H1 (cell line): ENCODE measurements around the gene ANKRD27. TPM values are rescaled to one million over a fixed set of nuclear protein-coding genes. Genes with fewer than 3 reads are reported as not detected.
A peak's percentile ranks its signal among the peaks of the same experiment; 100 is the strongest.

Experiments
- CTCF ChIA-PET: fragments of 300-600 bp; sonication (Branson Sonifier 250); formaldehyde crosslinking; loops from one replicate; lab custom pipeline; 2021; ENCODE audit not compliant: partially characterized antibody; lab: Charles Lee
- POLR2A ChIA-PET: fragments of 300-600 bp; sonication (Branson Sonifier 250); formaldehyde crosslinking; loops from one replicate; lab custom pipeline; 2021; ENCODE audit warnings: inconsistent platforms; ENCODE audit not compliant: partially characterized antibody; lab: Charles Lee
- DNase-seq, 2 experiments: peaks; one replicate each; pipeline versions ENCODE4 v3.0.0 to v3.0.0-alpha.2; 2010 to 2022; ENCODE audit warnings: low spot score in 2 of 2, low read depth in 1 of 2, mixed read lengths in 1 of 2
- FAIRE-seq: peaks from 2 replicates; lab custom pipeline; 2011; peaks lifted over from hg19 to GRCh38; lab: Jason Lieb, UNC
- H2AFZ ChIP-seq: 2 replicates; pipeline ENCODE4 v1.8.1; 2012; ENCODE audit warnings: low read length, inconsistent platforms
- H2AK5ac ChIP-seq: 2 replicates; pipeline ENCODE4 v1.6.1; 2013; ENCODE audit warnings: low read depth, low read length
- H2BK120ac ChIP-seq: replicated peaks from 2 replicates; pipeline ENCODE3; 2013; ENCODE audit warnings: low read depth, low read length, inconsistent platforms
- H2BK12ac ChIP-seq: 2 replicates; pipeline ENCODE4 v1.6.1; 2013; ENCODE audit warnings: low read depth, low read length
- H2BK15ac ChIP-seq: 2 replicates; pipeline ENCODE4 v1.6.1; 2013; ENCODE audit warnings: low read length
- H2BK20ac ChIP-seq: 2 replicates; pipeline ENCODE4 v1.6.1; 2013; ENCODE audit warnings: low read length
- H2BK5ac ChIP-seq: 2 replicates; pipeline ENCODE4 v1.6.1; 2013; ENCODE audit warnings: low read depth, low read length
- H3K14ac ChIP-seq: 2 replicates; pipeline ENCODE4 v1.6.1; 2013; ENCODE audit warnings: inconsistent platforms; ENCODE audit not compliant: insufficient read length
- H3K18ac ChIP-seq: 2 replicates; pipeline ENCODE4 v1.6.1; 2013; ENCODE audit warnings: low read length; ENCODE audit errors: extremely low read depth
- H3K23ac ChIP-seq: 2 replicates; pipeline ENCODE4 v1.6.1; 2013; ENCODE audit warnings: inconsistent platforms; ENCODE audit not compliant: insufficient read length
- H3K23me2 ChIP-seq: 2 replicates; pipeline ENCODE4 v1.6.1; 2013; ENCODE audit warnings: low read depth, low read length
- H3K27ac ChIP-seq: 2 replicates; pipeline ENCODE4 v1.6.1; 2011; ENCODE audit warnings: low read depth, low read length, inconsistent platforms
- H3K27me3 ChIP-seq, 4 experiments: replicated peaks in 1 of 4; 1 replicate in 1 of 4; 2 replicates in 3 of 4; pipeline versions ENCODE4 v1.6.1 to v1.8.1; 2011 to 2013; ENCODE audit warnings: low read length in 3 of 4, mild to moderate bottlenecking in 3 of 4, inconsistent platforms in 2 of 4, mixed read lengths in 2 of 4, moderate library complexity in 1 of 4; ENCODE audit not compliant: control insufficient read depth in 3 of 4, insufficient read depth in 3 of 4; ENCODE audit errors: extremely low read depth in 1 of 4
- H3K36me3 ChIP-seq, 4 experiments: 2 replicates each; pipeline versions ENCODE4 v1.6.1 to v1.8.1; 2011 to 2013; ENCODE audit warnings: mild to moderate bottlenecking in 4 of 4, low read length in 3 of 4, moderate library complexity in 2 of 4, control low read depth in 1 of 4, inconsistent platforms in 1 of 4; ENCODE audit not compliant: insufficient read depth in 4 of 4, control insufficient read depth in 2 of 4
- H3K4ac ChIP-seq: replicated peaks from 2 replicates; pipeline ENCODE3; 2013; ENCODE audit warnings: low read length, low read depth, mixed read lengths, inconsistent platforms; ENCODE audit not compliant: insufficient read length
- H3K4me1 ChIP-seq, 4 experiments: replicated peaks in 1 of 4; 1 replicate in 1 of 4; 2 replicates in 3 of 4; pipeline versions ENCODE4 v1.6.1 to v1.8.1; 2011 to 2013; ENCODE audit warnings: low read length in 3 of 4, inconsistent platforms in 2 of 4, mixed read lengths in 1 of 4; ENCODE audit not compliant: insufficient read depth in 4 of 4, control insufficient read depth in 3 of 4
- H3K4me2 ChIP-seq, 2 experiments: 2 replicates each; pipeline versions ENCODE4 v1.6.1 to v1.8.1; 2011 to 2013; ENCODE audit warnings: low read depth in 2 of 2, low read length in 2 of 2, control low read depth in 1 of 2, inconsistent platforms in 1 of 2, mild to moderate bottlenecking in 1 of 2; ENCODE audit not compliant: insufficient read depth in 1 of 2
- H3K4me3 ChIP-seq, 4 experiments: fragments of 200-600, 300-600 bp in 1 of 4; sonication (generic), shearing (Covaris generic), sonication (Bioruptor Twin) in 1 of 4; 2 replicates each; pipeline versions ENCODE4 v1.5.1 to v1.8.1; 2011 to 2016; ENCODE audit warnings: low read length in 4 of 4, low read depth in 3 of 4, control low read depth in 2 of 4, inconsistent platforms in 2 of 4, mild to moderate bottlenecking in 2 of 4, mixed read lengths in 1 of 4, moderate library complexity in 1 of 4; ENCODE audit not compliant: insufficient read depth in 2 of 4; ENCODE audit errors: extremely low read depth in 1 of 4
- H3K56ac ChIP-seq: replicated peaks from 2 replicates; pipeline ENCODE3; 2013; ENCODE audit warnings: low read depth, mild to moderate bottlenecking, mixed read lengths, low read length, inconsistent platforms; ENCODE audit not compliant: insufficient read length
- H3K79me1 ChIP-seq: 2 replicates; pipeline ENCODE4 v1.6.1; 2013; ENCODE audit warnings: low read depth, low read length, control low read depth
- H3K79me2 ChIP-seq, 2 experiments: 2 replicates each; pipeline versions ENCODE4 v1.6.1 to v1.8.1; 2012 to 2013; ENCODE audit warnings: low read length in 2 of 2, mild to moderate bottlenecking in 2 of 2, inconsistent platforms in 1 of 2; ENCODE audit not compliant: insufficient read depth in 2 of 2, control insufficient read depth in 1 of 2
- H3K9ac ChIP-seq, 4 experiments: replicated peaks in 1 of 4; 1 replicate in 1 of 4; 2 replicates in 3 of 4; pipeline versions ENCODE4 v1.6.1 to v1.8.1; 2011 to 2013; ENCODE audit warnings: low read depth in 3 of 4, low read length in 3 of 4, control low read depth in 2 of 4, mild to moderate bottlenecking in 2 of 4, moderate library complexity in 2 of 4, inconsistent platforms in 1 of 4; ENCODE audit errors: extremely low read depth in 1 of 4
- H3K9me3 ChIP-seq, 2 experiments: 2 replicates each; pipeline versions ENCODE4 v1.6.1 to v1.8.1; 2012 to 2013; ENCODE audit warnings: mild to moderate bottlenecking in 2 of 2, moderate library complexity in 2 of 2, control low read depth in 1 of 2, inconsistent platforms in 1 of 2, low read depth in 1 of 2, low read length in 1 of 2, mixed read lengths in 1 of 2; ENCODE audit not compliant: insufficient read depth in 2 of 2
- H4K20me1 ChIP-seq, 2 experiments: replicated peaks in 1 of 2; 2 replicates each; pipeline versions ENCODE3 to v1.8.1; 2011 to 2013; ENCODE audit warnings: inconsistent platforms in 2 of 2, low read length in 2 of 2, mild to moderate bottlenecking in 1 of 2; ENCODE audit not compliant: insufficient read depth in 2 of 2, control insufficient read depth in 1 of 2
- H4K5ac ChIP-seq: 2 replicates; pipeline ENCODE4 v1.6.1; 2013; ENCODE audit warnings: low read length, low read depth, mixed read lengths, inconsistent platforms; ENCODE audit not compliant: insufficient read length
- H4K8ac ChIP-seq: 2 replicates; pipeline ENCODE4 v1.8.0; 2013; ENCODE audit warnings: mild to moderate bottlenecking, moderate library complexity, low read length, inconsistent platforms; ENCODE audit not compliant: insufficient read depth; ENCODE audit errors: extremely low read depth
- H4K91ac ChIP-seq: replicated peaks from 2 replicates; pipeline ENCODE3; 2013; ENCODE audit warnings: low read length, mixed read lengths, inconsistent platforms; ENCODE audit not compliant: insufficient read length
- CREB1 ChIP-seq: IDR thresholded peaks from 2 replicates; pipeline ENCODE4 v1.6.1; 2012; ENCODE audit warnings: inconsistent platforms
- CTBP2 ChIP-seq: IDR thresholded peaks from 2 replicates; pipeline ENCODE4 v1.7.0; 2011; ENCODE audit warnings: borderline replicate concordance, mild to moderate bottlenecking, moderate library complexity, mixed read lengths, low read length; ENCODE audit not compliant: insufficient read depth, insufficient read length
- FOSL1 ChIP-seq: IDR thresholded peaks from 2 replicates; pipeline ENCODE4 v1.6.1; 2011; ENCODE audit warnings: mild to moderate bottlenecking, low read depth, low read length, moderate library complexity; ENCODE audit not compliant: insufficient read depth
- POLR2AphosphoS5 ChIP-seq: IDR thresholded peaks from 2 replicates; pipeline ENCODE4 v1.6.1; 2011; ENCODE audit warnings: low read depth, low read length
- SIN3A ChIP-seq, 2 experiments: IDR thresholded peaks in 1 of 2; conservative IDR thresholded peaks in 1 of 2; 2 replicates each; pipeline ENCODE4 v1.6.1; 2011 to 2012; ENCODE audit warnings: low read length in 2 of 2, improper control_type of control experiment in 1 of 2, low read depth in 1 of 2, mild to moderate bottlenecking in 1 of 2
- SIRT6 ChIP-seq: IDR thresholded peaks from one replicate; pipeline ENCODE4 v1.7.1; 2012; ENCODE audit warnings: low read length, inconsistent platforms
- SRF ChIP-seq: IDR thresholded peaks from 2 replicates; pipeline ENCODE4 v1.6.1; 2011; ENCODE audit warnings: mild to moderate bottlenecking, low read depth, low read length, moderate library complexity
- whole genome bisulfite sequencing, 2 experiments: shearing (Covaris generic) in 1 of 2; methylation state at CpG; one replicate each; pipeline versions ENCODE4 v1.1.6 to v1.1.7; 2013 to 2015; ENCODE audit warnings: low lambda C conversion rate in 2 of 2, mixed read lengths in 2 of 2, inconsistent platforms in 1 of 2, low coverage in 1 of 2, missing lambda C conversion rate in 1 of 2; ENCODE audit not compliant: insufficient replicate concordance in 2 of 2, insufficient coverage in 1 of 2, insufficient read length in 1 of 2; ENCODE audit errors: extremely low coverage in 1 of 2, missing lambda C conversion rate in 1 of 2; 5-methylcytosine and 5-hydroxymethylcytosine counted together
- long read RNA-seq, 2 experiments: library from RNA in 1 of 2; library from capped mRNA in 1 of 2; stranded (forward); transcript quantifications; one replicate each; pipeline ENCODE4 v2.0.0, GENCODE V29; 2021; ENCODE audit warnings: inconsistent platforms in 1 of 2
- polyA minus RNA-seq, 3 experiments: library from RNA; depleted of rRNA, polyadenylated mRNA; stranded (reverse); fragments of >200 nt; gene quantifications; 1 replicate in 2 of 3; 2 replicates in 1 of 3; pipeline ENCODE4 v1.2.3, GENCODE V29; 2011
- polyA plus RNA-seq, 7 experiments: library from polyadenylated mRNA; depleted of rRNA in 3 of 7; stranded (reverse) in 5 of 7; unstranded in 2 of 7; fragments of >200 nt in 5 of 7; fragments of 200-250 nt in 2 of 7; gene quantifications; 1 replicate in 5 of 7; 2 replicates in 1 of 7; 4 replicates in 1 of 7; pipeline versions ENCODE4 v1.2.1 to v1.2.3, GENCODE V29; 2011 to 2013; ENCODE audit warnings: missing spikeins in 2 of 7, mixed read lengths in 2 of 7
- total RNA-seq: library from RNA; stranded (reverse); fragmentation: NEBNext Ultra II Directional; extraction: Animal tissue kit (Norgen Biotek cat#: 25700); gene quantifications from 2 replicates; pipeline ENCODE4 v1.2.1, GENCODE V29; 2021

Gene ANKRD27
- 55.7 and 57.4 TPM in 2 replicates for total RNA-seq
- polyA plus RNA-seq (2011; rRNA removed) = 27.9 and 30.5 TPM in 2 replicates
- polyA plus RNA-seq (2011; cell fraction: cytosol; rRNA removed) = 42.4 TPM
- polyA plus RNA-seq (2011; cell fraction: nucleus; rRNA removed) = 33.6 TPM
- polyA plus RNA-seq (2012, experiment 1 of 2) = 27.6 to 34.4 TPM (median 30.0 TPM) in 4 replicates
- polyA plus RNA-seq (2012, experiment 2 of 2) = 5.9 TPM
- polyA plus RNA-seq (2013, experiment 1 of 2) = 24.2 TPM
- 25.4 TPM for polyA plus RNA-seq (2013, experiment 2 of 2)
- polyA minus RNA-seq (2011; rRNA and poly(A)+ RNA removed) = 71.8 and 77.4 TPM in 2 replicates
- 37.1 TPM for polyA minus RNA-seq (2011; cell fraction: cytosol; rRNA and poly(A)+ RNA removed)
- 36.4 TPM for polyA minus RNA-seq (2011; cell fraction: nucleus; rRNA and poly(A)+ RNA removed)
- long read RNA-seq, experiment 1, partial matches to known transcripts = 16 of 39 reads
- long read RNA-seq, experiment 1, other reads (novel, unspliced or antisense) = 20 of 39 reads
- long read RNA-seq, experiment 2, partial matches to known transcripts = 10 of 14 reads
- long read RNA-seq, experiment 2, other reads (novel, unspliced or antisense) = 4 of 14 reads

DNA sequence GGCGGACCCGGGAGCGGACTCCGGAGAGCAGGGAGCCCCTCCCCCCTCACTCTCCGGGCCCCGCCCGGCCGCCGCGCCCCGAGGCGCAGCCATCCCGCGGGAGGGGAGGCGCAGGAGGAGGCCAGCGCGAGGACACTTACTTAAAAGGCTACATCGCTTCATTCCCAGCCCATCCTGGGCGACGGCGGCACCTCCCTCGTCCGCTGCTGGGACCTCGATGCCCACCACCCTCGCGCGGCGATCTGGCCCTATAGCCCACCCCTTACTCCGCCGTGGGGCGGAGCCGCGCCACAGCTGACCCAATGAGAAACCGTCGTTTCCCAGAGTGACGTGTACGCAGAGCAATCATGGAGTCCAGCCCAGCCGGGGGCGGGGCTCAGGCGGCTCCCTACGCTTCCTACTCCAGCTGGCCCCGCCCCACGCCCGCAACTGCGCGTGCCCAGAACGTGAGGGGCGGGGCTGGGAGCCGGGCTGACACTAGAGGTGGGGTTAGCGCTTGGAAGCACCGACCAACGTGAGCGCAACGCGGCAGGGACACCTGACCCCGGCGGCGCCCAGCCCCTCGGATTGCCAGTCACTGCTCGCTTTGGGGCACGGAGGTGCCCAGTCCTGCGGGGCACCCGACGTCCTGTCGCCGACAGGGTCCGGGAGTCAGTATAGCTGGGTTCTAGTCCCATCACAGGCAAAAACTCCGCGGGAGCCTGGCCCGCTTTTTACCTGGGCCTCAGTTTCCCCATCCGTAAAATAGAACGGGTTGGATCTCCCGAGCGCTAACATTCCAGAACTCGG, at the start of gene ANKRD27:
ANKRD27 (minus strand) TSS at position 250 of the 789 bp plus-strand sequence. CDS start 16,165 bp downstream, outside the sequence.
- WGBS, 2 experiments = 1% methylated on average over 43 of the region's 75 CpGs; no CpG with 5 or more reads in 1 of the 2 experiments
- Histone ChIP-seq H3K79me1 (peaks cover 14% of the 10 kb centered on the region), H2BK15ac (0 out of 2 replicates have a peak within 1 kb of the TSS, but pooled peaks have one; percentile 88), H3K23me2 (peaks cover 14% of the 10 kb centered on the region; the same call in 1 of the 2 replicates), H3K4ac (peak within 1 kb of the TSS; percentile 78), H3K23ac (no peak within 1 kb of the TSS), H4K91ac (no peak within 1 kb of the TSS), H2BK12ac (0 out of 2 replicates have a peak within 1 kb of the TSS, but pooled peaks have one; percentile 17), H2BK5ac (no peak within 1 kb of the TSS), H3K27me3 (peaks cover 20 to 33% (median 26%) of the 10 kb centered on the region in 4 experiments), H3K9me3 (no peaks in the 10 kb centered on the region; a peak in 1 of 4 replicates), H3K56ac (peak within 1 kb of the TSS; percentile 69), H2AFZ (peak within 1 kb of the TSS; percentile 63; the same call in 1 of the 2 replicates), H4K8ac (peak within 1 kb of the TSS; percentile 82), H2AK5ac (no peak within 1 kb of the TSS), H3K14ac (no peak within 1 kb of the TSS), H3K79me2 (peaks cover 0 to 41% of the 10 kb centered on the region in 2 experiments; a peak in 3 of 4 replicates), H3K9ac (peak within 1 kb of the TSS in 3 of 4 experiments; percentile 33 to 75 (median 60); a peak in 6 of 7 replicates), H4K5ac (no peak within 1 kb of the TSS), H3K18ac (peak within 1 kb of the TSS; percentile 90), H2BK20ac (no peak within 1 kb of the TSS), H3K4me3 (peak within 1 kb of the TSS; percentile 69 to 91 (median 83)), H3K36me3 (peaks cover 0 to 6% (median 0%) of the 10 kb centered on the region in 4 experiments; a peak in 1 of 8 replicates), H3K4me1 (peaks cover 8 to 16% (median 11%) of the 10 kb centered on the region in 4 experiments; a peak in 6 of 7 replicates), H4K20me1 (peaks cover 10 to 16% of the 10 kb centered on the region in 2 experiments), H2BK120ac (no peak within 1 kb of the TSS), H3K27ac (no peak within 1 kb of the TSS; the same call in 1 of the 2 replicates), H3K4me2 (peak within 1 kb of the TSS; percentile 91 to 98)
- CTCF ChIA-PET = interaction anchor here (0.6 kb wide), 2 partner anchors 19 to 299 kb away, joined by 3 read pairs; no protein-coding TSS in a partner anchor
- peak; percentile 95 to 99 for DNase-seq
- FAIRE-seq = no peak
- POLR2A ChIA-PET = interaction anchor here (0.6 to 0.8 kb wide), 2 partner anchors 22 to 31 kb away, joined by 3 to 5 read pairs; no protein-coding TSS in a partner anchor
- TF ChIP-seq SRF = no peak
- no peak for TF ChIP-seq SIRT6
- peak; percentile 64 for TF ChIP-seq CREB1
- TF ChIP-seq SIN3A (conservative IDR thresholded peaks at IDR 0.05 in 1 of 2, IDR thresholded peaks at IDR 0.05 in 1 of 2; ENCODE audit: low read depth in 1 of 2, low read length in 2 of 2) = 0 out of 4 replicates have a peak, but pooled peaks of 1 of the 2 experiments have one; percentile 21
- no peak for TF ChIP-seq FOSL1
- peak; percentile 75; the same call in 1 of the 2 replicates for TF ChIP-seq POLR2AphosphoS5
- TF ChIP-seq CTBP2 = no peak
